Hepatocyte (in vitro differentiated cells): ENCODE measurements around the gene CCDC102B.

Experiments used
- CTCF ChIP-seq: fragments of 200-600 bp; sonication (generic); IDR thresholded peaks from 2 replicates; pipeline ENCODE4 v1.5.1; 2016; ENCODE audit warnings: antibody characterized with exemption, mild to moderate bottlenecking; ENCODE audit not compliant: poor library complexity
- EZH2 ChIP-seq: fragments of 200-600 bp; sonication (generic); IDR thresholded peaks from 2 replicates; pipeline ENCODE4 v1.6.1; 2016; ENCODE audit warnings: antibody characterized with exemption, mild to moderate bottlenecking, borderline replicate concordance

DNA sequence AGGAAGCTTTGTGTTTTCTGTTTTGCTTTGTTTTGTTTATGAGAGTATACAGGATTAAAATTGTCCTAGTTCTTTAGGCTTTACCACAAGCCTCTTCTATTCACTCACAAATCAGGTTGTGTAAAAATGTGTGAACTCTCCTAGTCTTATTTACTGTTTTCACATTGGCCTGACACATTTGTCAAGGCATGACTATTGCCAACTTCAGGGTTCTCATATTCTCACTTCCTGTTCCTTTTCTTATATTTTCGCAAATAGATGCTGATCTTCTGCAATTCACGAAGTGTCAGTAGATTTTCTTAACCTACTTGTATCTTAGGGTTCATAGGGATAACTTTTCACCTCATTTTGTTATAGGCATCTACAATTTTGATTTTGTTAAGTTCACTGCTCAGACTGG lies 67.1 kb downstream of the CCDC102B start:
- no peak for TF ChIP-seq EZH2
- TF ChIP-seq CTCF: no peak
